ENCODE measurements around the gene SASH1.

Gene SASH1

DNA sequence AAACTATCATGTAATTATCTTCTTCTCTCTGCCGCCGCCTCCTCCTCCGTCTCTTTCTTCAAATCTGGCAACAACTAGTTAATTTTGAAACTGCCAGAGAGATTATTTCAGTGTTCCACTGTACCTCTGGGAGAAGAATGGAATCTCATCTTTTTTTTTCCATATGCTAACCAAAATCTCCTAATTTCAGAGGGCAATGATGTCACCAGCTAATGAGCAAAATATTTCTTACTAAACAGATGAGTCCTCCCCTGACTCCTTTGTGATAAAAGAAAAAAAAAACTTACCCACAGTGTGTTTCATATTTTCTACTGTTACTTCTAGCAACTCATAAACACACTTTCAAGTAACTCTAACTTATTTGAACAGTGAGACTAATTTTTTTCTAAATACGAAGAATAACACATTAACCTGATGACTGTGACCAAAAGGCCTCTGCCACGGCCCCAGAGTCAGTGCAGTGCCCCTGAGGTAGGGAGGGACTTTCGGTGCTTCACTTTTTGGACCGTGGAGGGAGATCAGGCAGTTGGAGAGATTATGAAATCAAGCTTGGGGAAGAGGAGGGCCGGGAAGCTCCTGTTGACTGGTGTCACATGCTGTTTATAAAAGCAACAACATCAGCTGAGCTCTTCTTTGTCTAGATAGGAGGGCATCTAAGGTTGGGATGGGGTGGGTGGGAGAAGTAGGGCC, 159.6 kb downstream of the SASH1 start:
- no peak for DNase-seq

GRCh38 chr6:148502773-148503135, 160.1 kb downstream of the SASH1 start:
- DNase-seq, result no peak

DNA sequence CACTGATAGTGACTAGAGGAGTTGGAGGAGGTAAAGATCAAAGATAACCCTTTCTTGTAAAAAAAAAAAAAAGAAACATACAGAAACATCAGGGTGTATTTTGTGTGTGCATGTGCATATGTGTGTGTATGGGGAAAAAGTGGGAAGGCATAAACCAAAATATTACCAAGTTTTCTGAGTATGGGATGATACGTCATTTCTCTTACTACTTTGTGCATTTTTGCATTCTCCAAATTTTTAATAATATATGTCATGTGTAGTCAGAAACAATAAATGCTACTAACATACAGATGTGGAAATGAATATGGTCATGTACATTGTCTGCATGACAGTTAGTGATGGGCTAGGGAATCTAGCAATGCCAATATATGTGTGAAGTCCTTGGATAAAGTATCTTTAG, 161.1 kb downstream of the SASH1 start:
- DNase-seq, result no peak

- DNase-seq, result no peak
These were observed 165.1 kb downstream of the SASH1 start for GRCh38 chr6:148507774-148508173.

DNA sequence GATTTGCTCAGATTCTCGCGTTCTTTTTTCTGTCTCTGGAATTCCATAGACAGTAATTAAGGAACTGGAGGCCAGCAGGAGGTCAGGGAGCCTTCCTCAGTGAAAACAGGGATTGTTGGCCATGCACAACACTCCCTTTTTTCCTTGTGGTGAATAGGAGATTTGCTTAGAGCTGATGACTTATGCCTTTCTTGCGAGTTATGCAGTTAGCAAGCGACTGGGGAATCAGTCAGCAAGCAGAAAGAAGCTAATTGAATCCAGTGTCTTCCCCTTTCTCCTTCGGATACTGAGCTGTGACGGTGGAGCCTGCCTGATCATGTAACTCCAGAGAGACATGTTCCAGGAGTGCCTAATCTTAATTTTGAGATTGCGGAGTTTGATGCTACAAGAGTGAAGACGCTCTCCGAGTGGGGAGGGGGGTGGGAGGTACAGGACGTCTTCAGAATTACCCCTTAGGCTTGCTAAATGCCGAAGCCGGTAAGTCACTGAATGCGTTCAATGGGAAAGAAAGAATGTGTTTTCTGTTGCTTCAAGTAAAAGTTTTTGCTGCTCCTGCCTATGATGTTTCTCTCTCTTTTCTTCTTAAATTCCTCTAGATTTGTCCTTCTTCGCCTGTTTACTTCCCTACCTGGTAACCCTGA, 165.9 kb downstream of the SASH1 start:
- DNase-seq, result no peak

DNA sequence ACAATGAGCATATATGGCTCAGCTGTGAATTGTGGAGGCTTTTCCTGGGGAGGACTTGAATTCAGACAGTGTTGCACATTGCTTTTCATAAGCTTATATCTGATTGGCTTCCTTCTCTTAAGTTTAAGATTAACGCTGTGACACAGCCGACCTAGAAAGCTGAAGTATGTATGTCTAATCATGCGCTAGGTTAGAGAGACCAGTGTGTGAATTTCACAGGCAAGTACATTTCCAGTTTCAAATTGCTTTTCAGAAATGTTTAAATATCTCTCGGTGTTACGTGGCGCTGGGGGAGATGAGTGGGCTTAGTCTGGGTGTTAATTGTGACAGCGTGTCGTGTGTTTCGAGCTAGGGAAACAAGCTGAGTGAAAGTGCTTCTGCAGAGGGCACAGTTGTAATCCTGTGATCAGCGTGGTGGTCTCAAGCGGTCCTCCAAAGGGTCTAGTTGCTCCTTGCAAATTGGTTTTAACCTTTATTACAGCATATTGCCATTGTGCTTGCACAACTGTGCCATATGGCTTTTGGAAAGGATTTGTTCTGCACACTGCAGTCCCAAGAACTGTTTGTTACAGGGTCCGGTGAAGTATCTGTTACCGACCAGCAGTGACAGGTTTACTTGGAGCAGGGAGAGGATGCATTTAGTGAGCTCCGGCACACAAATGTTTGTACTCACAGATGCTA, 166.6 kb downstream of the SASH1 start:
- DNase-seq, result no peak

GRCh38 chr6:148509800-148510581, 167.4 kb downstream of the SASH1 start:
- no peak for DNase-seq

GRCh38 chr6:148513145-148514071, 170.8 kb downstream of the SASH1 start:
- no peak for DNase-seq

GRCh38 chr6:148514091-148514845, 171.6 kb downstream of the SASH1 start:
- no peak for DNase-seq

DNA sequence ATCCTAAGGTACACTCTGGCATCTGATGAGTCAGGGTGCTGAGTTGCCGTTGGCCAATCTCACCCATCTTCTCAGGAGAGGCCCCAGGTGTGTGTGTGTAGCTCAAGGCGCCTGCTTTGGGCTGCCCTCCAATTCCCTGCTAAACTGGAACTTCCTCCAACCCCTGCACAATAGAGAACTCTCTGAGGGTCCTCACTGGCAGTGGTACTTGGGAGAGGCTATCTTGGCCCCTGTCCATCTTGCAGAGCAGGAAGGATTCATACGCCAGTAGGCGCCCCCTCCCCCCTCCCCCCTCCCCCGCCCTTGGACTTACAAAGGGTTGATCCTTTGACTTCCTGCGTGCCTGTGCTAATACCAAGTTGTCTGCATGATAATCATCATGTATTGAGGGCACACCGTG, 173.6 kb downstream of the SASH1 start:
- DNase-seq, result no peak

- DNase-seq, result no peak
These were observed 174.0 kb downstream of the SASH1 start for GRCh38 chr6:148516617-148517016.

DNA sequence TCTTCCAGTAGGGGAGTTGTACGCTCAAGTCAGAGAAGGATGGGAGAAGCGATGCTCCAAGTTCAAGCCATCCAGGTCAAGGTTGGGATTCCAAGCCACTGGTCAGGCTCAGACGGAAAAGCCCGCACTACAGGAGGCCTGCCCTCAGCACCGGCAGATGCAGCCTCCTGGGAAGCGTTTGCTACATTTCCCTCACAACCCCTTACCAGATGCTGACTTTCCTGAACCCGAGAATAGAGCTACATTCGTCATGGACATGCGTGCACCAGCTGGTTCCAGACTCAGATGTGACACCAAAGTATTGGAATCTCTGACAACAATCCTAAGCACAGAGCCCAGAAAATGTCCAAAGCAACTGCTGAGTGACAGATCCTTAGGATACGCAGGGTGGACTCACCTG, 174.8 kb downstream of the SASH1 start:
- no peak for DNase-seq

GRCh38 chr6:148518511-148519156, 176.0 kb downstream of the SASH1 start:
- DNase-seq, result no peak

DNA sequence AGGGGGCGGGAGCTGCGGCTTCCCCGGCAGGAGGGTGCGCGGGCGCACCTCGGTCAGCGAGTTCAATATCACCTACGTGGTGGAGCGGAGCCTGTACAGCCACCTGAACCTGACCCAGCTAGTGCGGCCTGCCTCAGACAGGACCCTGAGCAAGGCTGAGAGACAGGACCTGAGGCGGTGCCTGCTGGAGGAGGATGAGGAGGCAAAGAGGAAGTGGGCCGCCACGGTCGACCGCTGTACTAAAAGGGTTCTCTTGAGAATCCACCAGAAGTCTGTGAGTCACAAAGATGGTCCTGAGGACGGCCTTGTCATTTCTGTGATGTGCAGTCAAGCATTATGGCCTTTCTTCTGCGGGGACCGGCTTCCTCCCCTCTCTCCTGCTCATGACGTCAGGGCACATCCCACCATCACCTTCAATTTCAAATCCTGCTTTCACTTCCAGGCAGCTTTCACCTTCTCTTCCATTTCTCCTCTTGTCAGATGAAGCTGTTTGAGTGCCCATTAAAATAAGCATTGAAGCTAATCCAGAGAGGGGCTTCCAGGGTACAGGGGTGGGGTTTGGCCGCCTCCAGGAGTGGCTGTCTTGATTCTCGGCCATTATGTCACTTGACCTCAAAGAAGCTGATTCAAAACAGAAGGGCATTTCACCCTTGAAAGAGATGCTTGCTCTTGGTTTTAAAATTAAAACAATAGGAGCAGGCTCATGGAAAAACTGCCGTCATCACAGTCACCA, 177.6 kb downstream of the SASH1 start:
- no peak for DNase-seq

- DNase-seq, result no peak
These were observed 178.5 kb downstream of the SASH1 start for GRCh38 chr6:148521158-148521557.

- DNase-seq, result no peak
These were observed 178.9 kb downstream of the SASH1 start for GRCh38 chr6:148521586-148521985.

GRCh38 chr6:148523048-148523447, 180.4 kb downstream of the SASH1 start:
- no peak for DNase-seq

DNA sequence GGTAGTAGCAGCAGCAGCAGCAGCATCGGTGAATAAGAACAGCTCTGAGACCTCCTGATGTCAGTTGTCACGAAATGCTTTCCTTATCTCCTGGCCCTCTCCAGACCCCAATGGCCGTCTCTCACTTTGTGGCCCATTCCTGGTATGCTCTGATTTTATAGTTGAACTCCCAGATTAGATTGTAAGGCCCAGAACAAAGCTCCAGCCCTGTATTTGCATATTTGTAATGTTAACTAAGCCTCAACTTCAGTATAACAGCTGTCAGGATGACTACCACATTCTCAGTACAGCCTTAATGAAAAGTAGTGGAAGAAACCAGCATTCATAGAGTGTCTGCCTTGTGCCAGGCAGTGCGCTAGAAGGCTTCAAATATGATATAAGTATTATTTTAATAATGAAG, 180.9 kb downstream of the SASH1 start:
- no peak for DNase-seq

- no peak for DNase-seq
These were observed 181.8 kb downstream of the SASH1 start for GRCh38 chr6:148524471-148524882.

GRCh38 chr6:148524976-148525375, 182.3 kb downstream of the SASH1 start:
- no peak for DNase-seq

All from NCI-H510A treated with DMSO at 0.1 percent for 48 hours (cell line).